ENCODE measurements around the gene CACNA2D4.

CACNA2D4 gene

DNA sequence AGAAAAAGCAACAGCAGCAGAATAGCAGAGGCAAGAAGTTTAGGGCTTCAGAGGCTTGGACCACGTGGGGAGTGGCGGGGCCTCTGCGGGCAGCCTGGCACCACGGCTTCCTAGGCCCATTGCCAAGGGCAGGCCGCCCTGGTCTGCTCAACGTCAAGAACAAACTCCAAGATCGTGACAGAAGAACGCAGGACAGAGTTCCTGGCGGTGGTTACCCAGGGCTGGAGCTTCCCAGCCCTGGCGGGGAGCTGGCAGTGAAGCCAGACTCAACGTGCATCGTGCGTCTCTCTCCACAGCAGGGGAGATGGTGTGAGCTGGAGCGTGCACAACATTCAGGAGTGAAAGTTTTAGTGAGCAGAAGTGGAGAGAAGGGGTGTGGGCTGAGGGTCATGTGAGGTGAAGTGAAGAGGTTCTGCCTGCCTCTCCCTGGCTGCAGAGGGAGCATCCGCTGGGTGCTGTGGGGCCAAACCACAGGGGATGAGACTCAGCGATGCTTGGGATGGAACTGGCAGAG, 13.9 kb upstream of the CACNA2D4 start:
- H3K27ac ChIP-seq = peak overlapping the region; percentile 40 to 49

DNA sequence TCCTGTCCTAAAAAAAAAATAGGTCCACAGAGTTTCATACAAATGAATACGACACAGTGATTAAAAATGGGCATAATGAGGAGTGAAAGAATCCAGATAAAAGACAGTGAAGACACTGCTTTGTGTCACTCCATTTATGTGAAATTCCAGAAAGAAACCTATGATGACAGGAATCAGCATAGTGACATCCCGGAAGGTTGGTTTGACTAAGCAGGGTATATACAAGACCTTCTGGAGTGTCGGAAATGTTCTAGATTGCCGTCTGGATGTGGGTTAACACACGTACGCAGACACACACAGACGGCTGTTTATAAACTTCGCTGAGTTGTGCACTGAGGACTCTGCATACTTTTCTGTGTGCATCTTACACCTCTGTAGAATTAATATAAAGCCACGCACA, 13.2 kb upstream of the CACNA2D4 start:
- intact Hi-C loops (cut with DNase I; ENCODE audit: low total_unique reads) = no loop called here
- Histone ChIP-seq H3K27ac (peak overlapping the region; percentile 40 to 49), H3K36me3 (no peaks in the 10 kb centered on the region), H3K4me3 (no peak overlapping the region), H3K27me3 (no peaks in the 10 kb centered on the region), H3K9me3 (no peaks in the 10 kb centered on the region), H3K4me1 (peaks cover 4 to 75% (median 50%) of the 10 kb centered on the region in 4 donors)
- no peak for DNase-seq
- TF ChIP-seq, protein P1, sequence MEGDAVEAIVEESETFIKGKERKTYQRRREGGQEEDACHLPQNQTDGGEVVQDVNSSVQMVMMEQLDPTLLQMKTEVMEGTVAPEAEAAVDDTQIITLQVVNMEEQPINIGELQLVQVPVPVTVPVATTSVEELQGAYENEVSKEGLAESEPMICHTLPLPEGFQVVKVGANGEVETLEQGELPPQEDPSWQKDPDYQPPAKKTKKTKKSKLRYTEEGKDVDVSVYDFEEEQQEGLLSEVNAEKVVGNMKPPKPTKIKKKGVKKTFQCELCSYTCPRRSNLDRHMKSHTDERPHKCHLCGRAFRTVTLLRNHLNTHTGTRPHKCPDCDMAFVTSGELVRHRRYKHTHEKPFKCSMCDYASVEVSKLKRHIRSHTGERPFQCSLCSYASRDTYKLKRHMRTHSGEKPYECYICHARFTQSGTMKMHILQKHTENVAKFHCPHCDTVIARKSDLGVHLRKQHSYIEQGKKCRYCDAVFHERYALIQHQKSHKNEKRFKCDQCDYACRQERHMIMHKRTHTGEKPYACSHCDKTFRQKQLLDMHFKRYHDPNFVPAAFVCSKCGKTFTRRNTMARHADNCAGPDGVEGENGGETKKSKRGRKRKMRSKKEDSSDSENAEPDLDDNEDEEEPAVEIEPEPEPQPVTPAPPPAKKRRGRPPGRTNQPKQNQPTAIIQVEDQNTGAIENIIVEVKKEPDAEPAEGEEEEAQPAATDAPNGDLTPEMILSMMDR (IDR thresholded peaks at IDR 0.05) = no peak

More for the DNA sequence above, 13.9 kb upstream of the CACNA2D4 start:
- H3K9me3 ChIP-seq = no peaks in the 10 kb centered on the region
- intact Hi-C loops (cut with DNase I; ENCODE audit: low total_unique reads) = no loop called here
- TF ChIP-seq, protein P1 (IDR thresholded peaks at IDR 0.05) = no peak
- H3K4me1 ChIP-seq = peaks cover 4 to 75% (median 50%) of the 10 kb centered on the region in 4 donors
- no peak overlapping the region for H3K4me3 ChIP-seq
- peak in 1 of 2 donors; percentile 90 for DNase-seq
- H3K36me3 ChIP-seq = no peaks in the 10 kb centered on the region
- no peaks in the 10 kb centered on the region for H3K27me3 ChIP-seq

DNA sequence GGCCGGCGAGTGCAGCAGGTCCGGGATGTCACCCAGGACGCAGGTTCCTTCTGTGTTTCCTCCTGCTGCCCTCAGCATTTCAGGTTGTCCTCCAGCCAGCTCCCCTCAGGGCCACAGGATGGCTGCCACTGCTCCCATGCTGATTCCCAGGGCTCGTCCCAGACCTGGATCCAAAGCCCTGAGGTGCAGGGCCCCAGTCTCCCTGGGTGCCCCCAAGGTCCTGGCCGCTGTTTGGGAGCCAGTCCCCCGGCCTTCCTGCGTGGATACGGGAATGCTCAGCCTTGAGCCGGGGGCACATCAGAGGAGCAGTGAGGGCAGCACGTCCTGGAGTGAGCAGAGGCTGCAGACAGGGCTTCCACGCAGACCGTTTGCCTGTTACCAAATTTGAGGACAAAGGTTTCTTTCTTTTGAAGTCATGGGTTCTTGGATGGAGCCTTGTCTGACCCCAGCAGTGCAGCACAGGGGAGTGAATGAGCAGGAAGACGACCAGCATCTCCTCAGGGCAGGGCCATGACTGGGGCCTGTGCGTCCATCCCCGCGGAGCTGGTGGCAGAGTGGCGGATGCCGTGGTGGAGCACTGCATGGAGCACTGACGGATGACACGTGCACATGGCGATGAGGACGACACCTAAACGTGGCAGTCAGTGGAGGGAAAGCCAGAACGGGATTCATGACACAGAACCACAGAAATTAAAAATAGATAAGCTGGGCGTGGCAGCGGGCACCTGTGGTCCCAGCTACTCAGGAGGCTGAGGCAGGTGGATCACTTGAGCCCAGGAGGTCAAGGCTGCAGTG, 12.5 kb upstream of the CACNA2D4 start:
- Histone ChIP-seq H3K4me3 (no peak overlapping the region), H3K27ac (peak overlapping the region in 1 of 2 donors; percentile 40), H3K4me1 (peaks cover 4 to 78% (median 46%) of the 10 kb centered on the region in 4 donors), H3K27me3 (no peaks in the 10 kb centered on the region), H3K36me3 (no peaks in the 10 kb centered on the region), H3K9me3 (no peaks in the 10 kb centered on the region)
- intact Hi-C loops (cut with DNase I; ENCODE audit: low total_unique reads) = no loop called here
- DNase-seq = peak in 1 of 2 donors; percentile 60
- TF ChIP-seq, protein P1 (IDR thresholded peaks at IDR 0.05) = no peak

DNA sequence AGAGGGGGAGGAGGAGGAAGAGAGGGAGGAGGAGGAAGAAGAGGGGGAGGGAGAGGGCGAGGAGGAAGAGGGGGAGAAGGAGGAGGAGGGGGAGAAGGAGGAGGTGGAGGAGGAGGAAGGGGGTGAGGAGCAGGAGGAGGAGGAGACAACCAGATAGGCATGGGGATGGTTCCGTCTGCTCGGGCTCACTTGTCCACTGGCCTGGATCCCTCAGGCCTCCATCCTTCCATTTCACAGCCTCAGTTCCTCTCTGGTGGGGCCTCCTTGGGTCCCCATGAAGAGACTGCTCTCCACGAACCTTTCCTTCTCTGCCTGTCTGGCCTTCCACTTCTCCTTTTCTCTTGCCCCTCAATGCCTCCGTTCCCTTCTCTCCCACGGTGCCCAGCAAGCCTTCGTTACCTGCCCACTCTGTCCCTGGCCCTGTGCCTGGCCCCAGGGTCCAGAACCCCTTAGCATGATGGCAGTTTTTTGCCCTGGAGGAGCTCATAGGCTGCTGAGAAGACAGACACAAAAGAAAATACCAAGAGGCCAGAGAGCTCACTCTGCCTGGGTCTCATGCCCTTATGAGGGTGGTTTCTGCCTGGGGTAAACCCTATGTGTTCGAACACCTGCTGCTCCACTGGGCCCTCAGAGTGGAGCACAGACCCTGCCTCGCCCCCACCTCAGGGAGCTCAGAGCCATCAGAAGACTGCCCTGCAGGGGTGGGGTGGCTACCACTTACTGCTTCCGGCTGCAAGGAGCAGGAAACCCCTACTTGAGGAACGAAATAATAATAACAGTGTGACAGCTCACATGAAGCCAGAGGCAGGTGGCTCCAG, 11.7 kb upstream of the CACNA2D4 start:
- no peaks in the 10 kb centered on the region for H3K27me3 ChIP-seq

More for the DNA sequence above, 11.7 kb upstream of the CACNA2D4 start:
- peak in 1 of 2 donors; percentile 50 for DNase-seq
- Histone ChIP-seq H3K4me3 (no peak overlapping the region), H3K9me3 (no peaks in the 10 kb centered on the region), H3K36me3 (no peaks in the 10 kb centered on the region), H3K4me1 (peaks cover 4 to 78% (median 46%) of the 10 kb centered on the region in 4 donors), H3K27ac (no peak overlapping the region)
- TF ChIP-seq, protein P1 (IDR thresholded peaks at IDR 0.05) = no peak
- intact Hi-C loops (cut with DNase I; ENCODE audit: low total_unique reads) = no loop called here
